CD4-positive, alpha-beta T cell treated with Interleukin-6 for 4 hours (primary cell): ENCODE data around the gene CD44.

Experiments
- DNase-seq: peaks from one replicate; pipeline ENCODE4 v3.0.0-alpha.2; 2020; ENCODE audit warnings: mixed read lengths

CD44 gene

GRCh38 chr11:35179466-35180135 is 40.6 kb downstream of the CD44 start:
- no peak for DNase-seq

DNA sequence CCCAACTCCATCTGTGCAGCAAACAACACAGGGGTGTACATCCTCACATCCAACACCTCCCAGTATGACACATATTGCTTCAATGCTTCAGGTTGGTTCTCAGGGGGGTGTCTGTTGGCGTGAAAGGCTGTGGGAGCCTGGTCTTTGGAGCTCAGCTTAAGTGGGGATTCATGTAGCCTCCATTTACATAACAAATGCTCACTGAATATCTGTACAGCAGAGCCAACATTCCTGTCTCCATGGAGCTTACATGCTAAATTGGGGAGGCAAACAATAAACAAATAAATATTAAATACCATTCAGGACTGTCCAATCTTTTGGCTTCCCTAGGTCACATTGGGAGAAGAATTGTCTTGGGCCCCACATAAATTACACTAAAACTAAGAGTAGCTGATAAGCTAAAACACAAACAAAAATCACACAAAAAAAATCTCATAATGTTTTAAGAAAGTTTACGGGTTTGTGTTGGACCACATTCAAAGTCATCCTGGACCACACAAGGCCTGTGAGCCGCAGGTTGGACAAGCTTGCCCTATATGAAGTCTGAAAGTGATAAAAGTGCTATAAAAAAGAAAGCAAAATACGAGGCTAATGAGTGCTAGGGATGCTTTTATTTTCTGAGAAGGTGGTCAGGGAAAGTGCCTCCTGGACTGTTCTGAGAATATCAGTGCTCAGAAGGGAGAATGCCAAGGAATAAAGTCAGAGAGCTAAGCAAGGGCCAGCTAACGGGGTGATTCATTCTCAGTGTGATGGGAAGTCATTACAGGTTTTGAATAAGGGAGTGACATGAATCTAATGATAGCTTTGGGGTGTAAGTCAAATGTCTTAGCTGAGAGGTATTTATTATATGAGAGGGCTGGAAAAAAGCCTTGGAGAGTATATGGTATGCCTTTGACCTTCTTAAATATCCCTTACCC is 41.6 kb downstream of the CD44 start:
- no peak for DNase-seq

- no peak for DNase-seq
Measured at GRCh38 chr11:35182317-35182939, 43.5 kb downstream of the CD44 start.

DNA sequence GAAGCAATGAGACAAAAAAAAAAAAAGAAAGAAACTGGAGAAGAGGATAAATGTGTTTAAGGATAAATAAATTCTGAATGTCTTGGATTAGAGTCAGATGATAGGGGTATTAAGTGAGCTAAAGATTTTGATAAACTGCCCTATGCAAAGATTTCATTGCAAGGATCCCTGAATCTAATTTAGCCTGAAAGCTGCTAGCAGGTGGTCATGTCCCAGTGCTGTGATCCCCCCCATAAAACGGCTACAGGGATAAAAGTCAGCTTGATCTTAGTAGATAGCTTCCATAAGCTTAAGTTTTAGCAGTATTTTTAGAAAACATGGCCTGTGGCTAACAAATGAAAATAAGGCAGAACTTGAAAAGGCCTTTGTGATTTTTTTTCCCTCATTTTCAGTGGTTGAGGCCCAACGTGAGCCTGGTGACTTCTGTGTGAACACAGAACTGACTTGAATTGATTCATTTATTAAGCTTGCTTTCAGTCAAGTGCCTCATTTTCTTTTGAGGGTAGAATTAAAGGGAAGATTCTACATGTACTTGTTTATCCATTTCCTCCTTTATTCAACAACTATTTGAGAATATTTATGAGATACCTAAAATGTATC is 44.5 kb downstream of the CD44 start:
- DNase-seq: no peak

DNA sequence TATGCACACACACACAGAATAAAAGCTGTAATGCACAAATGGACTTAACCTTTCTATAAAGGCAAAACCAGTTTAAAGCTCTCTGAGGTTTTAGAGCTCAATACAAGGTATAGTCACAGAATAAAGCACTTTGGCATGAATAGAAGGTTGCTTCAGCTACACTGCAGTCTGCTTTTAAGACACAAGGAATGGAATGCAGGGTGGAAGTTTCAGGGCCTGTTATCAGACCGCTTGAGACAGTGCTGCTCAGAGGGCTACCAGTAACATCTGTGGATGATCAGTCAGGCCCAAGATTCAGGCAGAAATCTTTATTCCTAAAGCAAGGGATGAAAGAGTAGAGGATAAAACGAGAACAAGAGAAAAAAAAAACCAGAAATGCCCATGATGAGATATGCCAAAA is 46.7 kb downstream of the CD44 start:
- DNase-seq: no peak

- DNase-seq: no peak
Measured at GRCh38 chr11:35187996-35188395, 49.0 kb downstream of the CD44 start.

GRCh38 chr11:35190804-35191348 is 51.9 kb downstream of the CD44 start:
- DNase-seq: no peak

GRCh38 chr11:35192347-35192746 is 53.4 kb downstream of the CD44 start:
- no peak for DNase-seq

GRCh38 chr11:35193767-35194166 is 54.8 kb downstream of the CD44 start:
- DNase-seq: peak; percentile 30

DNA sequence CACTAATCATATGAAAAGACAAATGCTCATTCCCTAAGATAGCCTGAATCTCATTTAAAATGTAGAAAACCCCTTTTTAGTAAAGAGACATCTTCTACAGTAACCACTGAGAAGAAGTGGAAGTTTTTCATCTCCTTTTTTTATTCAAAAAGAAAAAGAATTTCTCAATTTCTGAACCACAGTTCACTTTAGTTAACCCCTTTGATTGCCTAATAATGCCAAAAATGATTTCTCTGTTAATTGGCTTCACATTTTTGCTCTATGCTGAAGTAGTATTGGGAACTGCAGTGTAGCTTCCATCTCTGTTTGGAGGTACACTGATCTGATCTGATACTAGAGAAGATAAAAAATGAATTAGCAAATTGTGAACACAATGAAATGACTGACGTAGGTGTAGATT is 58.3 kb downstream of the CD44 start:
- no peak for DNase-seq

DNA sequence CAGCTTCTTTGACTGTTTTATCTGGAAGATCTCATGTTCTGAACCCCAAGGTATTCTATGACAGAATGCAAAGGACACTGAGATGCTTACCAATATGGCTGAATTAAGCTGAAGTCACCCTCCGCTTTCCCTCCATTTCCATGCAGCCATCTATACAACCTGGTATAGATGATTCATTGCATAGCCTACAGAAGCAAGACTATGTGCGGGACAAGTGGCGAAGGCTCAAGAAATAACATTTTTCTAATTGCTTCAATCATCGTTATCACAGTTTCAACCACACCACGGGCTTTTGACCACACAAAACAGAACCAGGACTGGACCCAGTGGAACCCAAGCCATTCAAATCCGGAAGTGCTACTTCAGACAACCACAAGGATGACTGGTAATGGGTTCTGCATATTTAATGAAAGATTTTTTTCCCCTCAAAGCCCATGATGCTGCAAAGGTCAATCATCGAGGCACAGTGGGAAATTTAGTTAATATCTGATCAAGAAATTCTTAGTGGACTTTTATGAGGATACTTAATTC is 61.9 kb downstream of the CD44 start:
- DNase-seq: no peak

- DNase-seq: no peak
Measured at GRCh38 chr11:35204614-35205013, 65.6 kb downstream of the CD44 start.

DNA sequence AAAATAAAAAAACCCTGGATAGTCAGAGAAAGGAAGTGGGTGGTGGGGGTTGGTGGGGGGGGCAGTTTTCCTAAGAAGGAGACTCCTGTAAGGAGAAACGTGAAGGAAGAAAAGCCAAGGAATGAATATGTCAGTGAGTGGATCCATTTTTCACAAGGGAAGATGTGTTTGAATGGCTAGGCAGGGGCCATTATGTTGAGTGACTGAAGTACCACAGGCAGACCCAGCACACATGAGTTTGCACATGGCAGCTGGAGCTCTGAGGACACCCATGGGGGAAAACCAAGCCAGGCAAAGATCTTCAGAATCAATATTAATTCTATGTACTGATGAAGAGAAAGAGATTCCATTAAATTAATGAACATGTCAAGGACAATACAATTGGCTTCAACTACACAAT is 67.6 kb downstream of the CD44 start:
- no peak for DNase-seq

DNA sequence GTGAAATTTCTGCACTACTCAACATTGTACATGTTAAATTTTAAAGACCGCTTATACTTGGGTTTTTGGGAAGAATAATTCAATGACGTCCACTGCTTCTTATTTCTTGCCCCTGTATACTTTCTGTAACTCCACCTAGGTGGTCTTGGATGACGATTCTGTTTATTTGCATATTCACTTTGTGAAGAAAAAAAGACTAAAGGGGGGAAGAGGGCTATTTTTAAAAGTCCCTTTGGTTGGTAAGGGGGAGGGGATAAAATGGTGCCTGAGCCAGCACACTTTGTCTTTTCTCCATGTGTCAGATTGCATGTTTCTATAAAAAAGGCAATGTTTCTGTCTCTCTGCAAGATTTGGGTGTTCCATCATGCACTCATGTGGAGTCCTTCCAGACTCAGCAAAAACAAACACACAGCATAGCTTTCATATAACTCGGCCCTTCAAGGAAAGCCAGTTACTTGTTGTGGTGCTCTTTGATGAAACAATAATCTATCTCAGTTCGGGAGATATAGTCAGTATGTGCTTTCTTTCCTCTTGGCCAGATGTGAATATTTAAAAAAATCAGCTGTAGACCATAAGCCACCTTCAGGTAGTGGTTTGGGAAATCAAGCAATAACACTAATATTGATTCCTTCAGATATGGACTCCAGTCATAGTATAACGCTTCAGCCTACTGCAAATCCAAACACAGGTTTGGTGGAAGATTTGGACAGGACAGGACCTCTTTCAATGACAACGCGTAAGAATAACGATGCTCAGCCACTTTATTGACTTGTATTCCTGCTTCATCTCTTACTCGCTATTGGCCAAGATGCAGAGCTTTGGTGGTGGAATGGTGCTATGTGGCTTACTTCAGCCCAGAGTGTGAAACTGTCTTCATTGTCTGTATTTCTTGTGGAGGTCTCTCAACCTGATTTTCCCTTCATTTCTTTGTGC is 68.8 kb downstream of the CD44 start:
- no peak for DNase-seq

DNA sequence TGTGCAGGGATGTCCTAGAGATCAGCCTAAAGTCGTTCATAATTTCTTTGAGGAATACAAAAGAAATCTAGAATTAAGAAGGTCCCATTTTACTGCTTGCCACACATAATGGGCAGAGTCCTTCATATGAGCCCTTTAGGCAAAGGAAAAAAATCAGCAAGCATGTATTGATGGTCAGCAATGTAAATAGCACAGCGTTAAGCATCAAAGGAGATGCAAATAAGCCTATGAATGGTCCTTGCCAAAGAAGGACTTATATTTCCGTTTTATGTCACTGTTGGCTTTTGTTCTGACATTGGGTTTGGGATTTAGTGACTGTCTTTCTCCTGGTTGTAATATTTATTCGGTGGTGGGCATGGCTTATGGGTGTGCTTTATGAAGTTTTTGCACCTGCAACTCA is 69.8 kb downstream of the CD44 start:
- DNase-seq: no peak

- DNase-seq: no peak
Measured at GRCh38 chr11:35210876-35211546, 72.0 kb downstream of the CD44 start.

- no peak for DNase-seq
Measured at GRCh38 chr11:35211952-35212351, 73.0 kb downstream of the CD44 start.

DNA sequence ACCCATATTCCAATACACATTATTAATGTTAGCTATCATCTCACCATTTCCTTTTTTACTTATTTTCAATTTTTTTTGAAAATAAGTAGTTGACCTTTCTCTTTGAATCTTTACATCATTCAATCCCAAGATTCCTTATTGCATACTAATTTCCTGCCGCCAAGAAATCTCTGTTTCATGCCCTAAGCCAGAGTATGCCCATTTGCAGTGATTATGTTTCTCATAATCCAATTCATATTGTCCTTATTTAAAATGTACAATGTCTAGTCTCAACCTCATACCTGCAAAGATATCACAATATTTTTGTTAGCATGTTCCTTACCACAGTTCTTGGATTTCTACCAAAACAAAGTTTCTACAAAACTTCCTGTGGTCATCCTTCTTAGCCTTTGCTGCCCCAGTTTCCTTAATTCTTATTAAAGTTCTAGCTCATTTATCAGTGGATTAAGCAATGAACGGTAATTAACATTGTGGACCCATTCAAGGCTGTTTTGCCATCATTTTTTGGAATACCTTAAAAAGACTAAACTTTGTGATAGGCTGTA is 75.3 kb downstream of the CD44 start:
- DNase-seq: no peak

GRCh38 chr11:35214792-35215193 is 75.8 kb downstream of the CD44 start:
- peak; percentile 48 for DNase-seq

GRCh38 chr11:35215945-35216344 is 77.0 kb downstream of the CD44 start:
- no peak for DNase-seq
